HFF-Myc (cell line): ENCODE results near the gene B4GALT7.

Source experiments
- DNase-seq: peaks from one replicate; pipeline ENCODE4 v3.0.0-alpha.2; 2011; ENCODE audit warnings: low read depth; ENCODE audit errors: extremely low read depth
- H3K4me3 ChIP-seq: replicated peaks from 2 replicates; pipeline ENCODE4 v1.5.1; 2011; ENCODE audit warnings: low read depth, mild to moderate bottlenecking, control low read depth, low read length
- TF ChIP-seq, protein P1 (sequence below): IDR thresholded peaks from 2 replicates; pipeline ENCODE4 v1.5.1; 2012; ENCODE audit warnings: mild to moderate bottlenecking, low read depth, low read length, control low read depth; ENCODE audit errors: missing control alignments

B4GALT7 gene

DNA sequence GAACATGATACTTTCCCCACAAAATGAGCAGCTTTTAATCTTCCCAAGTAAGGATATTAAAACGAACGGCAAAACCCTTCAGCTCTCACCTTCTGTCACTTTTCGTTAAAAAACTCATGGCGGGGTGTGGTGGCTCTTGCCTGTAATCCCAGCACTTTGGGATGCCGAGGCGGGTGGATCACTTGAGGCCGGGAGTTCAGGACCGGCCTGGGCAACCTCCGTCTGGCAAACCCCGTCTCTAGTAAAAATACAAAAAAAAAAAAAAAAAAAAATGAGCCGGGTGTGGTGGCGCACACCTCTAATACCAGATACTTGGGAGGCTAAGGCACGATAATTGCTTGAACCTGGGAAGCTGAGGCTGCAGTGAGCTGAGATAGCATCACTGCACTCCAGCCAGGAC is 7.0 kb upstream of the B4GALT7 start:
- no peak for DNase-seq
- TF ChIP-seq, protein P1, sequence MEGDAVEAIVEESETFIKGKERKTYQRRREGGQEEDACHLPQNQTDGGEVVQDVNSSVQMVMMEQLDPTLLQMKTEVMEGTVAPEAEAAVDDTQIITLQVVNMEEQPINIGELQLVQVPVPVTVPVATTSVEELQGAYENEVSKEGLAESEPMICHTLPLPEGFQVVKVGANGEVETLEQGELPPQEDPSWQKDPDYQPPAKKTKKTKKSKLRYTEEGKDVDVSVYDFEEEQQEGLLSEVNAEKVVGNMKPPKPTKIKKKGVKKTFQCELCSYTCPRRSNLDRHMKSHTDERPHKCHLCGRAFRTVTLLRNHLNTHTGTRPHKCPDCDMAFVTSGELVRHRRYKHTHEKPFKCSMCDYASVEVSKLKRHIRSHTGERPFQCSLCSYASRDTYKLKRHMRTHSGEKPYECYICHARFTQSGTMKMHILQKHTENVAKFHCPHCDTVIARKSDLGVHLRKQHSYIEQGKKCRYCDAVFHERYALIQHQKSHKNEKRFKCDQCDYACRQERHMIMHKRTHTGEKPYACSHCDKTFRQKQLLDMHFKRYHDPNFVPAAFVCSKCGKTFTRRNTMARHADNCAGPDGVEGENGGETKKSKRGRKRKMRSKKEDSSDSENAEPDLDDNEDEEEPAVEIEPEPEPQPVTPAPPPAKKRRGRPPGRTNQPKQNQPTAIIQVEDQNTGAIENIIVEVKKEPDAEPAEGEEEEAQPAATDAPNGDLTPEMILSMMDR = no peak
- H3K4me3 ChIP-seq = peak overlapping the region; percentile 67

DNA sequence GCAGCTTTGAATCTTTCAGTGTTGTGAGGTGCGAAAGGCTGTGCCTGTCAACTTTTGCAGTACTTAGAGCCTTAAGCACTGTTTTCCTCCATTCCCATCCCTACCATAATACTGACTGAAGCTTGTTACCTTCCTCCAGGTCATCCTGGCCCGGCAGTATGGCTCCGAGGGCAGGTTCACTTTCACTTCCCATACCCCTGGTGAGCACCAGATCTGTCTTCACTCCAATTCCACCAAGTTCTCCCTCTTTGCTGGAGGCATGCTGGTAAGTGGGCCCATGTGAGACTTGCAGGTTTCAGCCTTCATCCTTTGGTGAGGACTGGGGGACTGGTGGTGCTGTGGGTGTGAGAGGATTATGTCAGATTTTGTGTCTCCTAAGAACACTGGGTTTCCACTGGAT is 6.4 kb upstream of the B4GALT7 start:
- TF ChIP-seq, protein P1 = no peak
- no peak for DNase-seq
- peak overlapping the region; percentile 67 for H3K4me3 ChIP-seq

DNA sequence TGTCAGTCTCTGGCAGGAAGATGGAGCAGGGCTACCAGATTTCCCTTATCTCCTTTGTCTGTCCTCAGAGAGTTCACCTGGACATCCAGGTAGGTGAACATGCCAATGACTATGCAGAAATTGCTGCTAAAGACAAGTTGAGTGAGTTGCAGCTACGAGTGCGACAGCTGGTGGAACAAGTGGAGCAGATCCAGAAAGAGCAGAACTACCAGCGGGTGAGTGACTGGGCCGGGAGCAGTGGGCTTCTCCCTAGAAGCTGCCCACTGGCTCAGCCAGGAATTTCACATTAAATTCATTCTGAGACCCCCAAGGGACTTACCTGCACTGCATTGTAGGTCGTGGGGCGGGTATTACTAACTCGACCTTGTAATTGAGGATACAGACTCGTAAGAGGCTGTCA is 5.9 kb upstream of the B4GALT7 start:
- TF ChIP-seq, protein P1 = no peak
- no peak for DNase-seq
- no peak overlapping the region for H3K4me3 ChIP-seq

DNA sequence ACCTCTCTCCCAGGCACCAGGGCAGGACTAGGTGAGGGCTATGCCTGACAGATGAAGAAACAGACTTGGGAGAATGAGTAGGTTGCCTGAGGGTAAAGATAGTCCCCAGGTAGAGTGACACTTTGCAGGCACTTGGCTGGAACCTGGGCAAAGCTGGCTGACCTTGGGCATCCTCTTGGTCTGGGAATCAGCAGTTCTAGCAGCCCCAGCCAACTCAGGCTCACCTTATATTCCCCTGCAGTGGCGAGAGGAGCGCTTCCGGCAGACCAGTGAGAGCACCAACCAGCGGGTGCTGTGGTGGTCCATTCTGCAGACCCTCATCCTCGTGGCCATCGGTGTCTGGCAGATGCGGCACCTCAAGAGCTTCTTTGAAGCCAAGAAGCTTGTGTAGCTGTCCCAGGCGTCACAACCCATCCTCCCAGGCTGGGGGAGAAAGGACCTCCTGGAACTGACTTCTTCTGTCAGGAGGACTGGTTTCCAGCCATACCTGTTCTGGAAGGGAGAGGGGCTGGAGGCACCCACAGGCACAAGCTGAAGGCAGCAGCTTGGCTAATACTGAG is 4.8 kb upstream of the B4GALT7 start:
- H3K4me3 ChIP-seq = no peak overlapping the region
- TF ChIP-seq, protein P1 = no peak
- DNase-seq = no peak

DNA sequence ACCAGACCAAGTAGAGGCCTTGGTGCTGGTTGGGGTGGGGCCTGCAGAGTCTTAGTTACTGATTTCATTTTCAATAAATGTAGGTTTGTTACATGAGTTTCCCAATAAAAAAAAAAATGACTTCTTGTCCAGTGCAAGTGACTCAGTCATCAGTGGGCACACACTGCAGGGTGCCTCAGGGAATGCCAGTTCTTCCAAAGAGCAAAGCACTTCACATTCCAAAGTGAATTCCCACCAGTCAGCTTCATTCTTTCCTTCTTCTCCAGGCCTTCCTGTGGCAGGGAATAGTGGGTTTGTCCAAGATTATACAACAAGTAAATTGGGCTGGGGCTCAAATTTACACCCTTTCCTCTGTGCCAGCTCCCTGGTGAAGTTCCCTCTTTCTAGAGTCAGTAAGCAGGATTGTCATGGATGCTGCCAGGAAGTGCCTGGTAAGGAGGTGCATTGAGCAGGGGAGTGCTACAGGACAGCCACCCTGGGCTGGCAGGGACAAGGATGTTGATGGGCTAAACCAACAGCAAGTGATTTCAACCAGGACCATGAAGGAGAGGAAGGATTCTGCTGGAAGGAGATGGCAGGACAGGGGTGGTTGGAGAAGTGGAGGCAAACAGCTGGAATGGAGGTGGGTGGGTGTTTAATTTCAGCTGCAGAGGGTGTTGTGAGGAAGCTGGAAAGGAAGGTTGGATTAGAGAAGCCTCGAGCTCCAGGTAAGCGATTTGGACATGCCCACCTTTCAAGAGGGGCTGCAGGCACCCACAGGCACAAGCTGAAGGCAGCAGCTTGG is 3.7 kb upstream of the B4GALT7 start:
- H3K4me3 ChIP-seq = no peak overlapping the region
- DNase-seq = no peak
- TF ChIP-seq, protein P1 = no peak

DNA sequence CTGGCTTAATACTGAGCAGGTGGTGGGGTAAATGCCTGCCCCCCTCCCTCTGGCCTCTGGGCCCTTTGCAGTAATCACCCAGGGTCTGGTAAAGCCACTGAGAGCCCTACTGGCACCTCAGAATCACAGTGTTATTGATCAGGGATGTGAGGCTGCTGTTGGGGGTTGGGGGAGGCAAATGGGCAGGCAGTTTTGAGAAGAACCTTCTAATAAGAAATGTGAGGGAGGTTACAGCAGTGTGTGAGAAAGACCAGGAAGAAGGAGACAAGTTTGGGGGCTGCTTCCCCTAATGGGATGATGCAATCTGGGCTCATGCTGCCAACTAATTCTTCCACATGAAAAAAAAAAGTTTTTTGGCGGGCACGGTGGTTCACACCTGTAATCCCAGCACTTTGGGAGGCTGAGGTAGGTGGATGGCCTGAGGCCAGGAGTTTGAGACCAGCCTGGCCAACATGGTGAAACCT is 3.1 kb upstream of the B4GALT7 start:
- TF ChIP-seq, protein P1 = no peak
- no peak overlapping the region for H3K4me3 ChIP-seq
- no peak for DNase-seq
